SK-N-SH (cell line): ENCODE results near the gene GLUD1.
"Not testable (repeated sequence)": the region's sequence is repeated elsewhere in the genome, so short reads cannot be mapped to it uniquely, and the experiment has no call there.

Source experiments
- CHD2 ChIP-seq: fragments of 150-350 bp; IDR thresholded peaks from 2 replicates; pipeline ENCODE4 v1.6.1; 2018; ENCODE audit warnings: low read length; ENCODE audit not compliant: partially characterized antibody
- CTCF ChIP-seq: fragments of 200-600 bp; sonication (generic); IDR thresholded peaks from 2 replicates; pipeline ENCODE4 v1.6.1; 2017; ENCODE audit warnings: antibody characterized with exemption, mild to moderate bottlenecking, moderate library complexity
- EP300 ChIP-seq, 2 experiments: IDR thresholded peaks; 2 replicates each; pipeline versions ENCODE4 v1.4.0 to v1.6.1; 2012; ENCODE audit warnings: borderline replicate concordance in 1 of 2, low read depth in 1 of 2, low read length in 1 of 2
- EZH2phosphoT487 ChIP-seq: fragments of 200-600 bp; sonication (generic); IDR thresholded peaks from 2 replicates; pipeline ENCODE4 v1.6.1; 2017; ENCODE audit warnings: low read depth, mixed run types, mild to moderate bottlenecking, antibody characterized with exemption, moderate library complexity, borderline replicate concordance
- MAX ChIP-seq: IDR thresholded peaks from 2 replicates; pipeline ENCODE4 v1.4.0; 2012; ENCODE audit warnings: low read depth
- POLR2AphosphoS5 ChIP-seq: IDR thresholded peaks from 2 replicates; pipeline ENCODE4 v1.6.1; 2012; ENCODE audit warnings: low read depth, low read length
- RAD21 ChIP-seq: IDR thresholded peaks from 2 replicates; pipeline ENCODE4 v1.6.1; 2012; ENCODE audit warnings: mild to moderate bottlenecking, low read length
- RXRA ChIP-seq: IDR thresholded peaks from 2 replicates; pipeline ENCODE4 v1.4.0; 2012; ENCODE audit warnings: low read depth, mild to moderate bottlenecking, borderline replicate concordance
- TAF1 ChIP-seq: IDR thresholded peaks from 2 replicates; pipeline ENCODE4 v1.6.1; 2012; ENCODE audit warnings: low read depth, mild to moderate bottlenecking, low read length, moderate library complexity, borderline replicate concordance
- USF2 ChIP-seq: fragments of 150-350 bp; IDR thresholded peaks from 2 replicates; pipeline ENCODE4 v1.6.1; 2017; ENCODE audit warnings: antibody characterized with exemption, low read length, low read depth, borderline replicate concordance
- YY1 ChIP-seq: IDR thresholded peaks from 2 replicates; pipeline ENCODE4 v1.4.0; 2012; ENCODE audit warnings: low read depth, mild to moderate bottlenecking
- ZBTB33 ChIP-seq: IDR thresholded peaks from 2 replicates; pipeline ENCODE4 v1.4.0; 2012; ENCODE audit warnings: low read depth, borderline replicate concordance

GRCh38 chr10:87127607-87128156 is 33.0 kb upstream of the GLUD1 start:
- TF ChIP-seq CTCF; POLR2AphosphoS5; MAX; YY1; USF2; RAD21; EZH2phosphoT487; TAF1; CHD2; EP300 (IDR thresholded peaks at IDR 0.05; ENCODE audit: borderline replicate concordance in 1 of 2, low read depth in 1 of 2, low read length in 1 of 2); ZBTB33; RXRA: not testable (repeated sequence)
